Tibial artery (tissue), 4 donors: ENCODE data around the gene GPATCH8.

Source experiments
- DNase-seq, 2 donors: peaks; one replicate each; pipeline ENCODE4 v3.0.0-alpha.2; 2019
- H3K27ac ChIP-seq, 2 donors: fragments of 200-600 bp; sonication (generic) in 1 of 2; 1 replicate in 1 of 2; 2 replicates in 1 of 2; pipeline ENCODE4 v1.5.1; 2018 to 2019; ENCODE audit warnings: mild to moderate bottlenecking in 1 of 2
- H3K27me3 ChIP-seq, 2 donors: fragments of 200-600 bp; sonication (generic) in 1 of 2; one replicate each; pipeline versions ENCODE4 v1.5.1 to v1.6.0; 2016 to 2019
- H3K36me3 ChIP-seq, 3 donors: fragments of 200-600 bp; sonication (generic) in 2 of 3; one replicate each; pipeline ENCODE4 v1.5.1; 2016 to 2019; ENCODE audit warnings: mild to moderate bottlenecking in 2 of 3
- H3K4me1 ChIP-seq, 4 donors: fragments of 200-600 bp; sonication (generic) in 2 of 4; 1 replicate in 3 of 4; 2 replicates in 1 of 4; pipeline ENCODE4 v1.5.1; 2016 to 2019
- H3K4me3 ChIP-seq, 2 donors: fragments of 200-600 bp; sonication (generic) in 1 of 2; 1 replicate in 1 of 2; 2 replicates in 1 of 2; pipeline ENCODE4 v1.5.1; 2018 to 2019; ENCODE audit warnings: mild to moderate bottlenecking in 2 of 2
- H3K9me3 ChIP-seq, 3 donors: fragments of 200-600 bp; sonication (generic) in 1 of 3; one replicate each; pipeline ENCODE4 v1.5.1; 2016 to 2019
- CTCF ChIP-seq, 2 experiments: fragments of 200-600 bp in 1 of 2; fragments of 450-650 bp in 1 of 2; IDR thresholded peaks; one replicate each; pipeline ENCODE4 v1.5.1; 2017 to 2019; ENCODE audit warnings: antibody characterized with exemption in 2 of 2, mild to moderate bottlenecking in 1 of 2, moderate library complexity in 1 of 2
- intact Hi-C: fragments of 100-400 bp; cut with DNase I; formaldehyde crosslinking; loops from one replicate; pipeline ENCODE4 v1.15.0; 2023; ENCODE audit warnings: low total_unique reads

The GPATCH8 gene

GRCh38 chr17:44546671-44547606 lies 43.7 kb upstream of the GPATCH8 start:
- no peak for DNase-seq
- no peak overlapping the region for H3K27ac ChIP-seq
- no peak for TF ChIP-seq CTCF (IDR thresholded peaks at IDR 0.05)
- no peaks in the 10 kb centered on the region for H3K9me3 ChIP-seq
- peaks cover 0 to 3% of the 10 kb centered on the region in 2 donors for H3K27me3 ChIP-seq
- intact Hi-C loops, result no loop called here
- H3K4me1 ChIP-seq, result peaks cover 0 to 14% (median 5%) of the 10 kb centered on the region in 4 donors
- H3K36me3 ChIP-seq, result no peaks in the 10 kb centered on the region
- H3K4me3 ChIP-seq, result no peak overlapping the region

GRCh38 chr17:44543905-44544523 lies 40.8 kb upstream of the GPATCH8 start:
- Histone ChIP-seq H3K27me3 (peaks cover 0 to 14% of the 10 kb centered on the region in 2 donors), H3K36me3 (no peaks in the 10 kb centered on the region), H3K4me3 (no peak overlapping the region), H3K27ac (no peak overlapping the region), H3K4me1 (peaks cover 0 to 14% (median 5%) of the 10 kb centered on the region in 4 donors), H3K9me3 (no peaks in the 10 kb centered on the region)
- intact Hi-C loops, result no loop called here
- TF ChIP-seq CTCF (IDR thresholded peaks at IDR 0.05), result no peak
- no peak for DNase-seq

GRCh38 chr17:44543213-44543904 lies 40.2 kb upstream of the GPATCH8 start:
- Histone ChIP-seq H3K27ac (no peak overlapping the region), H3K27me3 (peaks cover 0 to 14% of the 10 kb centered on the region in 2 donors), H3K4me1 (peaks cover 0 to 14% (median 5%) of the 10 kb centered on the region in 4 donors), H3K9me3 (no peaks in the 10 kb centered on the region), H3K4me3 (no peak overlapping the region), H3K36me3 (no peaks in the 10 kb centered on the region)
- no peak for TF ChIP-seq CTCF (IDR thresholded peaks at IDR 0.05)
- intact Hi-C loops, result no loop called here
- DNase-seq, result no peak

GRCh38 chr17:44541884-44542581 lies 38.8 kb upstream of the GPATCH8 start:
- DNase-seq, result no peak
- intact Hi-C loops, result no loop called here
- H3K27me3 ChIP-seq, result peaks cover 0 to 14% of the 10 kb centered on the region in 2 donors
- H3K36me3 ChIP-seq, result no peaks in the 10 kb centered on the region
- H3K27ac ChIP-seq, result no peak overlapping the region
- H3K4me1 ChIP-seq, result peaks cover 0 to 14% (median 5%) of the 10 kb centered on the region in 4 donors
- no peaks in the 10 kb centered on the region for H3K9me3 ChIP-seq
- H3K4me3 ChIP-seq, result no peak overlapping the region
- no peak for TF ChIP-seq CTCF (IDR thresholded peaks at IDR 0.05)
